ENCODE results near the gene GCNT1.
"Not testable (repeated sequence)": the region's sequence is repeated elsewhere in the genome, so short reads cannot be mapped to it uniquely, and the experiment has no call there.

GCNT1 gene

GRCh38 chr9:76433406-76433805 lies 25.6 kb upstream of the GCNT1 start:
- TF ChIP-seq POLR2A (IDR thresholded peaks at IDR 0.05; ENCODE audit: low read depth, low read length): no peak
- FAIRE-seq (no peak), DNase-seq (ENCODE audit: insufficient read length, low spot score) (no peak)

DNA sequence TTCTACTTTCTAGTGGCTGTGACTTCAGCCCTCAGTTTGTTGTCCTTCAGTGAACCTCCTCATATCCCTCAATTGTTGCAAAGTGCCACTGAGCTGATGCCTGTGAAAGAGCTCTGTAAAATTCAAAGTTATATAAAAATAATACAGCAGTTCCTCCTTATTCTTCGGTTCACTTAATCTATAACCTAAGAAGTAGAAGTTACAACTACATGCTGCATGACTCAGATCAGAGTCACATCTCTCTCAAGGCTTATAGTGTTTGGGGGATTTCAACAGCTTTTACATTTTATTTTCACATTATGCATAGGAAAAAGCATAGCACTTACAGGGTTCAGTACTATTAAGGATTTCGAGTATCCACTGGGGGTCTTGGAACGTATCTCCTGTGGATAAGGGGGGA lies 25.1 kb upstream of the GCNT1 start:
- TF ChIP-seq POLR2A (IDR thresholded peaks at IDR 0.05; ENCODE audit: low read depth, low read length): no peak
- DNase-seq (ENCODE audit: insufficient read length, low spot score): no peak
- FAIRE-seq: peak; percentile 80

GRCh38 chr9:76434897-76435296 lies 24.1 kb upstream of the GCNT1 start:
- not testable (repeated sequence) for DNase-seq (ENCODE audit: insufficient read length, low spot score); FAIRE-seq

DNA sequence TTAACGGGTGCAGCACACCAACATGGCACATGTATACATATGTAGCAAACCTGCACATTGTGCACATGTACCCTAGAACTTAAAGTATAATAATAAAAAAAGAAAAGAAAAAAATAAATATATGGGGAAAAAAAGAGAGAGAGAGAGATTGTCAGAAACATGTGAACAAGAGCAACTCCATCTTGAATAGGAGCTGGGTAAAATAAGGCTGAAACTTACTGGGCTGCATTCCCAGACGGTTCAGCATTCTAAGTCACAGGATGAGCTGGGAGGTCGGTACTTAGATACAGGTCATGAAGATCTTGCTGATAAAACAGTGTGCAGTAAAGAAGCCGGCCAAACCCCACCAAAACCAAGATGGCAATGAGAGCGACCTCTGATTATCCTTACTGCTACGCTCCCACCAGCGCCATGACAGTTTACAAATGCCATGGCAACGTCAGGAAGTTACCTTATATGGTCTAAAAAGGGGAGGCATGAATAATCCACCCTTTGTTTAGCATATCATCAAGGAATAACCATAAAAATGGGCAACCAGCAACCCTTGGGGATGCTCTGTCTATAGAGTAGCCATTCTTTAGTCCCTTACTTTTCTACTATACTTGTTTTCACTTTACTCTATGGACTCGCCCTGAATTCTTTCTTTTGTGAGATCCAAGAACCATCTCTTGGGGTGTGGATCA lies 21.8 kb upstream of the GCNT1 start:
- DNase-seq (ENCODE audit: insufficient read length, low spot score); FAIRE-seq: not testable (repeated sequence)

- FAIRE-seq: no peak
Observed at GRCh38 chr9:76438841-76439588, 20.0 kb upstream of the GCNT1 start.

DNA sequence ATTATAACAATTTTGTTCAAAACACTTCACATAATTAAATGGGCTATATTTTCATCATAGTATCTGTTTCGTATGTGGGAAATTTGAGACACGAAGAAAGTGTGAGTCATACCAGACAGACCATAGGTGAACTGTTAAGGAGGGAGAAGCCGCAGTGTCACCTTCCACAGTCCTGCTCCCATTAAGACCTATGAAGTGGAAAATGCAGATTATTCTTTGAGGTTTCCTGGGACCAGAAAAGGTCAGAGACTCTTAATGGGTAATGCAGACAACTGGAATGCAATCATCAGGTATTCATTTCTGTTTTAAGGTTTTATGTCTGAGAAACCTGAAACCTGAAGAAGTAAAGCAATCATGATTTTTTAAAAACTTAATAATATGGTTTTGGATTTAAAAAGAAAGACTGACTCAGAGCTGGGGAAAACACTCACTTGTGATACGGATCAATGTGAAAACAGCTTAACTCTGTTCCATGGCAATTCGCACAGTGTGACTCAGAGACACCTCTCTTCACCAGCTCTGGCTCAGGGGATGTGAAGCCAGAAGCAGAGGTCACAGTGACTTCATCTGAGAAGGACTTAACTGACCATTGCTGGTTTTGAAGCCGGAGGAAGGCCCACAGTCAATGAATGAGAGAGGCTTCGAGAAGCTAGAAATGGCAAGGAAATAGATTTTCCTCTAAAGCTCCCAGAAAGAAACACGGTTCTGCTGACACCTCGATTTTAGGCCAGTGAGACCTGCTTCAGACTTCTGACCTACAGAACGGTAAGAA lies 17.2 kb upstream of the GCNT1 start:
- DNase-seq (ENCODE audit: insufficient read length, low spot score): peak; percentile 59
- peak; percentile 82 for FAIRE-seq
- no peak for TF ChIP-seq POLR2A (IDR thresholded peaks at IDR 0.05; ENCODE audit: low read depth, low read length)

More at GRCh38 chr9:76438841-76439588, 20.0 kb upstream of the GCNT1 start:
- DNase-seq (ENCODE audit: insufficient read length, low spot score): no peak
- TF ChIP-seq POLR2A (IDR thresholded peaks at IDR 0.05; ENCODE audit: low read depth, low read length): no peak

GRCh38 chr9:76443887-76444286 lies 15.1 kb upstream of the GCNT1 start:
- TF ChIP-seq POLR2A (IDR thresholded peaks at IDR 0.05; ENCODE audit: low read depth, low read length): no peak
- DNase-seq (ENCODE audit: insufficient read length, low spot score): no peak
- FAIRE-seq: no peak

- FAIRE-seq (no peak), DNase-seq (ENCODE audit: insufficient read length, low spot score) (no peak)
- TF ChIP-seq POLR2A (IDR thresholded peaks at IDR 0.05; ENCODE audit: low read depth, low read length): no peak
Observed at GRCh38 chr9:76444322-76444929, 14.6 kb upstream of the GCNT1 start.

- FAIRE-seq: no peak
- TF ChIP-seq POLR2A (IDR thresholded peaks at IDR 0.05; ENCODE audit: low read depth, low read length): no peak
- no peak for DNase-seq (ENCODE audit: insufficient read length, low spot score)
Observed at GRCh38 chr9:76445976-76446375, 13.0 kb upstream of the GCNT1 start.

- FAIRE-seq (no peak), DNase-seq (ENCODE audit: insufficient read length, low spot score) (no peak)
- TF ChIP-seq POLR2A (IDR thresholded peaks at IDR 0.05; ENCODE audit: low read depth, low read length): no peak
Observed at GRCh38 chr9:76448501-76448900, 10.5 kb upstream of the GCNT1 start.

GRCh38 chr9:76451234-76451633 lies 7.7 kb upstream of the GCNT1 start:
- DNase-seq (ENCODE audit: insufficient read length, low spot score) (peak; percentile 53), FAIRE-seq (peak; percentile 45)
- TF ChIP-seq POLR2A (IDR thresholded peaks at IDR 0.05; ENCODE audit: low read depth, low read length): no peak

GRCh38 chr9:76452839-76453238 lies 6.1 kb upstream of the GCNT1 start:
- no peak for TF ChIP-seq POLR2A (IDR thresholded peaks at IDR 0.05; ENCODE audit: low read depth, low read length)
- no peak for DNase-seq (ENCODE audit: insufficient read length, low spot score)
- no peak for FAIRE-seq

DNA sequence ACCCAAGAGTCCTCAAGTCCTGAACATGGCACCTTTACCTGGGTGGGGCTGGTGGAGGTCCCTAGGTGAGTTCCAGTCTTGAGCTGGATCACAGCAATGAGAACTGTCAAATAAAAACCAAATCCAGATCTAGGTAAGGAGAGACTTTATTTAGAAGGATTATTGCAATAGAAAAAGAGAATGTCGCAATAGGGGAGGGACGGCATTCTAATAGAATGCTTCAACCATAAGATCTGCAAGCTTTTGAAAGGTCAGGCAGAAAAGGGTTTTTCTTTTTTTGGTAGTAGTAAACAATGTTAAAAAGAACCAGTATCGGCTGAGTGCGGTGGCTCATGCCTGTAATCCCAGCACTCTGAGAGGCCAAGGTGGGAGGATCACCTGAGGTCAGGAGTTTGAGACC lies 5.2 kb upstream of the GCNT1 start:
- FAIRE-seq (no peak), DNase-seq (ENCODE audit: insufficient read length, low spot score) (no peak)
- TF ChIP-seq POLR2A (IDR thresholded peaks at IDR 0.05; ENCODE audit: low read depth, low read length): no peak

- TF ChIP-seq POLR2A (IDR thresholded peaks at IDR 0.05; ENCODE audit: low read depth, low read length): no peak
- FAIRE-seq (no peak), DNase-seq (ENCODE audit: insufficient read length, low spot score) (no peak)
Observed at GRCh38 chr9:76454311-76454710, 4.7 kb upstream of the GCNT1 start.
